Neural progenitor cell (in vitro differentiated cells): ENCODE measurements around the gene NACAD. TPM values are rescaled to one million over a fixed set of nuclear protein-coding genes. Genes with fewer than 3 reads are reported as not detected.

Experiments used
- DNase-seq: peaks from one replicate; pipeline ENCODE4 v3.0.0-alpha.2; 2016; ENCODE audit warnings: low spot score
- H2AFZ ChIP-seq: fragments of 200-600 bp; sonication (generic); replicated peaks from 2 replicates; pipeline ENCODE4 v1.6.1; 2016; ENCODE audit warnings: antibody characterized with exemption
- H3F3A ChIP-seq: fragments of 200-600 bp; sonication (generic); 2 replicates; pipeline ENCODE4 v1.6.1; 2016; ENCODE audit warnings: antibody characterized with exemption, low read depth
- H3K27ac ChIP-seq: fragments of 200-600 bp; sonication (generic); 2 replicates; pipeline ENCODE4 v1.5.1; 2016; ENCODE audit warnings: mild to moderate bottlenecking
- H3K27me3 ChIP-seq: fragments of 200-600 bp; sonication (generic); 2 replicates; pipeline ENCODE4 v1.6.1; 2016; ENCODE audit warnings: mild to moderate bottlenecking, moderate library complexity
- H3K36me3 ChIP-seq: fragments of 200-600 bp; sonication (generic); 2 replicates; pipeline ENCODE4 v1.5.1; 2016
- H3K4me1 ChIP-seq: fragments of 200-600 bp; sonication (generic); 2 replicates; pipeline ENCODE4 v1.6.1; 2016; ENCODE audit warnings: mixed run types
- H3K4me2 ChIP-seq: fragments of 200-600 bp; sonication (generic); 2 replicates; pipeline ENCODE4 v1.6.1; 2016
- H3K4me3 ChIP-seq: fragments of 200-600 bp; sonication (generic); 2 replicates; pipeline ENCODE4 v1.5.1; 2016
- H3K79me2 ChIP-seq: fragments of 200-600 bp; sonication (generic); 2 replicates; pipeline ENCODE4 v1.6.1; 2016; ENCODE audit warnings: low read depth
- H3K9ac ChIP-seq: fragments of 200-600 bp; sonication (generic); 2 replicates; pipeline ENCODE4 v1.6.1; 2016
- H3K9me3 ChIP-seq: fragments of 200-600 bp; sonication (generic); 2 replicates; pipeline ENCODE4 v1.5.1; 2016; ENCODE audit warnings: low read depth
- H4K20me1 ChIP-seq: fragments of 200-600 bp; sonication (generic); 2 replicates; pipeline ENCODE4 v1.6.1; 2016; ENCODE audit warnings: low read depth
- H3K27ac Mint-ChIP-seq: 3 replicates; pipeline ENCODE4 v1.8.0; 2021; ENCODE audit warnings: mixed read lengths
- H3K27me3 Mint-ChIP-seq: 2 replicates; pipeline ENCODE4 v1.8.0; 2022; ENCODE audit warnings: low read depth, mild to moderate bottlenecking, inconsistent platforms, moderate library complexity, mixed read lengths; ENCODE audit not compliant: insufficient read depth
- H3K36me3 Mint-ChIP-seq: 3 replicates; pipeline ENCODE4 v1.8.0; 2021; ENCODE audit warnings: mixed read lengths
- H3K4me1 Mint-ChIP-seq: 3 replicates; pipeline ENCODE4 v1.8.0; 2021; ENCODE audit warnings: mixed read lengths
- H3K4me3 Mint-ChIP-seq: 3 replicates; pipeline ENCODE4 v1.8.0; 2021; ENCODE audit warnings: mild to moderate bottlenecking, moderate library complexity, mixed read lengths
- H3K9me3 Mint-ChIP-seq: 3 replicates; pipeline ENCODE4 v1.8.0; 2020; ENCODE audit warnings: mixed read lengths
- CTCF ChIP-seq: fragments of 200-600 bp; sonication (generic); IDR thresholded peaks from 2 replicates; pipeline ENCODE4 v1.5.1; 2017; ENCODE audit warnings: antibody characterized with exemption, mild to moderate bottlenecking
- EZH2 ChIP-seq: fragments of 200-600 bp; sonication (generic); IDR thresholded peaks from 2 replicates; pipeline ENCODE4 v1.6.1; 2017; ENCODE audit warnings: antibody characterized with exemption, mild to moderate bottlenecking, moderate library complexity
- EZH2phosphoT487 ChIP-seq: fragments of 200-600 bp; sonication (generic); IDR thresholded peaks from 2 replicates; pipeline ENCODE4 v1.6.1; 2017; ENCODE audit warnings: antibody characterized with exemption
- total RNA-seq: library from RNA; depleted of rRNA; stranded (reverse); fragments of >200 nt; gene quantifications from 2 replicates; pipeline ENCODE4 v1.2.3, GENCODE V29; 2015; ENCODE audit warnings: low replicate concordance

The NACAD gene
- total RNA-seq, 1 donor from 2014 or later = 0.39 TPM

- Histone ChIP-seq H3K79me2 (no peaks in the 10 kb centered on the region), H2AFZ (no peak overlapping the region), H3K4me3 (no peak overlapping the region), H3K9ac (no peak overlapping the region), H3F3A (no peaks in the 10 kb centered on the region), H3K9me3 (no peaks in the 10 kb centered on the region), H3K4me1 (no peaks in the 10 kb centered on the region), H3K36me3 (no peaks in the 10 kb centered on the region), H4K20me1 (no peaks in the 10 kb centered on the region), H3K27me3 (no peaks in the 10 kb centered on the region), H3K27ac (no peak overlapping the region), H3K4me2 (no peak overlapping the region)
- no peak for TF ChIP-seq EZH2phosphoT487
- no peak for TF ChIP-seq EZH2
- TF ChIP-seq CTCF = no peak
- no peaks in the 10 kb centered on the region for H3K4me1 Mint-ChIP-seq
- peaks cover 8% of the 10 kb centered on the region for H3K27me3 Mint-ChIP-seq
- H3K4me3 Mint-ChIP-seq = no peak overlapping the region
- H3K36me3 Mint-ChIP-seq = peaks cover 8% of the 10 kb centered on the region
- no peaks in the 10 kb centered on the region for H3K9me3 Mint-ChIP-seq
- no peak for DNase-seq
- no peak overlapping the region for H3K27ac Mint-ChIP-seq
Measured at GRCh38 chr7:45078125-45078681, 10.6 kb downstream of the NACAD start.

DNA sequence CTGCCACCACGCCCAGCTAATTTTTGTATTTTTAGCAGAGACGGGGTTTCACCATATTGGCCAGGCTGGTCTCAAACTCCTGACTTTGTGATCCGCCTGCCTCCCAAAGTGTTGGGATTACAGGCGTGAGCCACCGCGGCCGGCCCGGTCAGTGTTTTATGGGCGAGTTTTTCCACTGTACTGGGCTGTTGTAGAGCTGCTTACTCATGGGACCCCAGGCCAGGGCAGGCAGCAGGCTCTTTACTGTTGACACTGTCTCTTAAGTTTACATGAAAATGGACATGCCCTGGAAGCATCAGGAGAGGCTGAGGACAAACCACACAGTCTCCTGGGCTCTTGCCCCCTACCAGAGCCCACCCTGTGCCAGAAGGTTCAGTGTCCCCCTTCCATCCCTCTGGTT lies 11.2 kb downstream of the NACAD start:
- no peak for DNase-seq
- Mint-ChIP-seq H3K36me3 (peaks cover 8% of the 10 kb centered on the region), H3K27ac (no peak overlapping the region), H3K4me1 (no peaks in the 10 kb centered on the region), H3K9me3 (no peaks in the 10 kb centered on the region), H3K4me3 (no peak overlapping the region), H3K27me3 (peaks cover 8% of the 10 kb centered on the region)
- H3F3A ChIP-seq = no peaks in the 10 kb centered on the region
- H3K79me2 ChIP-seq = no peaks in the 10 kb centered on the region
- TF ChIP-seq EZH2 (no peak), EZH2phosphoT487 (no peak), CTCF (no peak)
- no peaks in the 10 kb centered on the region for H3K4me1 ChIP-seq
- H3K4me2 ChIP-seq = no peak overlapping the region
- no peaks in the 10 kb centered on the region for H3K36me3 ChIP-seq
- no peaks in the 10 kb centered on the region for H3K9me3 ChIP-seq
- H4K20me1 ChIP-seq = no peaks in the 10 kb centered on the region
- H3K27ac ChIP-seq = no peak overlapping the region
- no peaks in the 10 kb centered on the region for H3K27me3 ChIP-seq
- no peak overlapping the region for H3K4me3 ChIP-seq
- no peak overlapping the region for H3K9ac ChIP-seq
- no peak overlapping the region for H2AFZ ChIP-seq

- Mint-ChIP-seq H3K4me1 (no peaks in the 10 kb centered on the region), H3K9me3 (no peaks in the 10 kb centered on the region), H3K27ac (no peak overlapping the region), H3K4me3 (no peak overlapping the region), H3K36me3 (peaks cover 8% of the 10 kb centered on the region), H3K27me3 (peaks cover 8% of the 10 kb centered on the region)
- Histone ChIP-seq H4K20me1 (no peaks in the 10 kb centered on the region), H3K9ac (no peak overlapping the region), H2AFZ (no peak overlapping the region), H3K4me1 (no peaks in the 10 kb centered on the region), H3K27ac (no peak overlapping the region), H3K36me3 (no peaks in the 10 kb centered on the region), H3K9me3 (no peaks in the 10 kb centered on the region), H3K79me2 (no peaks in the 10 kb centered on the region), H3F3A (no peaks in the 10 kb centered on the region), H3K4me3 (no peak overlapping the region), H3K27me3 (no peaks in the 10 kb centered on the region), H3K4me2 (no peak overlapping the region)
- DNase-seq = no peak
- TF ChIP-seq CTCF = no peak
Measured at GRCh38 chr7:45076946-45077345, 11.8 kb downstream of the NACAD start.
